ENCODE data around the gene AGPAT4.

DNA sequence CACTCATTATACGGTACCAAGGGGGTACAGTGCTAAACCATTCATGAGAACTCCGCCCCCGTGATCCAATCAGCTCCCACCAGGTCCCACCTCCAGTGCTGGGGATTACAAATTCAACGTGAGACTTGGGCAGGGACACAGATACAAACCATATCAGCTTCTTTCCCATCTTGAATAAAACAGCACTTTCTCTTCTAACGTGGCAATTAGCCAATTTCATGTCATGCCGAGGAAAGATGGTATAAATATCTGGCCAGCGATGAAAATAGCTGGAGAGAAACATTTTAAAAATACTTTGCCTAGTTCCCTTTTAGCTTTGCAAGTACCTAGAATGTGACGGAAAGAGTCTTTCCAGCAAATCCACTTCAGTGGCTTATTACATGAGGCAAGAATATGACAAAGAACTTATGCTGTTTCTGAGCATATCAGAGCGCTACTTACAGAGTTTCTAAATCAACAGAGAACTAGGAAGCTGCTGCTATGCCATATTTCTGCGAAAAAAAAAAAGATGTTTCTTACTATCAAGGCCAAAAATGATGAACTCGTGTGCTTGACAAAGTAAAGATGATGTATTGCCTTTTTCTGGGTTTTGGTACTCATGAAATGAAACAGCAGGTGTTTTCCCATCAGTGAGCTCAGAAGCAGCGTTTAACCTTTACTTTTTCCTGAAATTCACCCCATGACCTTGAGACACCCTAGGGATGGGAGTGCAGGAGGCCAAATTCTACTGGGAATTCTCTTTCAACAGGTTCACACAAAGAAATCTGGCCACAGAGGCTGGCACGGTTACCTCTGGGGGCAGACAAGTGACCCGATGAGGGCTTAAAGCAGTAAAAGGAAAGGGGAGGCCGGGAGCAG, 37.9 kb downstream of the AGPAT4 start:
- TF ChIP-seq POLR2A (IDR thresholded peaks at IDR 0.05; ENCODE audit: low read depth, low read length) (no peak), JUN (IDR thresholded peaks at IDR 0.05; ENCODE audit: borderline replicate concordance, insufficient read depth, insufficient read length, low read depth) (no peak), EZH2 (IDR thresholded peaks at IDR 0.05; ENCODE audit: borderline replicate concordance, low read depth, low read length, severe bottlenecking) (no peak), POLR2AphosphoS5 (IDR thresholded peaks at IDR 0.05; ENCODE audit: insufficient read depth, low read depth, low read length) (no peak)
- TF ChIP-seq, protein P1, sequence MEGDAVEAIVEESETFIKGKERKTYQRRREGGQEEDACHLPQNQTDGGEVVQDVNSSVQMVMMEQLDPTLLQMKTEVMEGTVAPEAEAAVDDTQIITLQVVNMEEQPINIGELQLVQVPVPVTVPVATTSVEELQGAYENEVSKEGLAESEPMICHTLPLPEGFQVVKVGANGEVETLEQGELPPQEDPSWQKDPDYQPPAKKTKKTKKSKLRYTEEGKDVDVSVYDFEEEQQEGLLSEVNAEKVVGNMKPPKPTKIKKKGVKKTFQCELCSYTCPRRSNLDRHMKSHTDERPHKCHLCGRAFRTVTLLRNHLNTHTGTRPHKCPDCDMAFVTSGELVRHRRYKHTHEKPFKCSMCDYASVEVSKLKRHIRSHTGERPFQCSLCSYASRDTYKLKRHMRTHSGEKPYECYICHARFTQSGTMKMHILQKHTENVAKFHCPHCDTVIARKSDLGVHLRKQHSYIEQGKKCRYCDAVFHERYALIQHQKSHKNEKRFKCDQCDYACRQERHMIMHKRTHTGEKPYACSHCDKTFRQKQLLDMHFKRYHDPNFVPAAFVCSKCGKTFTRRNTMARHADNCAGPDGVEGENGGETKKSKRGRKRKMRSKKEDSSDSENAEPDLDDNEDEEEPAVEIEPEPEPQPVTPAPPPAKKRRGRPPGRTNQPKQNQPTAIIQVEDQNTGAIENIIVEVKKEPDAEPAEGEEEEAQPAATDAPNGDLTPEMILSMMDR (IDR thresholded peaks at IDR 0.05; ENCODE audit: extremely low read depth in 1 of 2, insufficient read depth in 1 of 2, low read depth in 1 of 2, low read length in 2 of 2), result no peak
